A549 (cell line): ENCODE results near the gene ZKSCAN5. TPM values are rescaled to one million over a fixed set of nuclear protein-coding genes. Genes with fewer than 3 reads are reported as not detected.
"Not testable (repeated sequence)": the region's sequence is repeated elsewhere in the genome, so short reads cannot be mapped to it uniquely, and the experiment has no call there.

Experiments
- ATAC-seq, 2 experiments: fragments of 200-7000 bp in 1 of 2; fragments of >200 bp in 1 of 2; cut with Nextera tagmentation in 1 of 2; cut with Tn5 transposase in 1 of 2; 3 replicates each; pipeline versions ENCODE4 v1.8.0 to v1.9.1; 2018 to 2020; ENCODE audit warnings: mild to moderate bottlenecking in 1 of 2, moderate library complexity in 1 of 2
- CTCF ChIA-PET: fragments of 300-600 bp; sonication (Branson Sonifier 250); formaldehyde crosslinking; extraction: SDS; loops from one replicate; lab custom pipeline; 2021; ENCODE audit warnings: antibody characterized with exemption, inconsistent platforms; lab: Yijun Ruan, JAX
- POLR2A ChIA-PET: fragments of 350-600 bp; formaldehyde crosslinking; extraction: SDS; loops from one replicate; lab custom pipeline; 2021; ENCODE audit warnings: antibody characterized with exemption, inconsistent platforms; lab: Yijun Ruan, JAX
- DNase-seq, 2 experiments: peaks; one replicate each; pipeline versions ENCODE4 v3.0.0 to v3.0.0-alpha.2; 2011 to 2016; ENCODE audit warnings: low read depth in 1 of 2, low spot score in 1 of 2
- FAIRE-seq: peaks from 2 replicates; lab custom pipeline; 2011; peaks lifted over from hg19 to GRCh38; lab: Jason Lieb, UNC
- H3K27ac ChIP-seq, 2 experiments: fragments of >200 bp; sonication (Bioruptor Twin); formaldehyde crosslinking; 3 replicates each; pipeline ENCODE4 v1.5.1; 2016 to 2017
- H3K4me1 ChIP-seq: fragments of >200 bp; sonication (Bioruptor Twin); formaldehyde crosslinking; 3 replicates; pipeline ENCODE4 v1.6.1; 2016
- H3K4me2 ChIP-seq: fragments of >200 bp; sonication (Bioruptor Twin); formaldehyde crosslinking; 3 replicates; pipeline ENCODE4 v1.6.1; 2016
- H3K4me3 ChIP-seq: fragments of >200 bp; sonication (Bioruptor Twin); formaldehyde crosslinking; 3 replicates; pipeline ENCODE4 v1.5.1; 2016
- H3K9me3 ChIP-seq: fragments of >200 bp; sonication (Bioruptor Twin); formaldehyde crosslinking; 3 replicates; pipeline ENCODE4 v1.6.1; 2016
- BCL3 ChIP-seq: fragments of >200 bp; sonication (Bioruptor Twin); formaldehyde crosslinking; IDR thresholded peaks from 3 replicates; pipeline ENCODE4 v1.6.1; 2016
- BHLHE40 ChIP-seq: IDR thresholded peaks from 2 replicates; pipeline ENCODE4 v1.6.1; 2012; ENCODE audit warnings: low read depth, low read length, inconsistent platforms
- CBX2 ChIP-seq: fragments of 200-600 bp; sonication (generic); IDR thresholded peaks from 2 replicates; pipeline ENCODE4 v1.6.1; 2016; ENCODE audit warnings: low read depth, mild to moderate bottlenecking, borderline replicate concordance
- CBX8 ChIP-seq: fragments of 200-600 bp; sonication (generic); IDR thresholded peaks from 2 replicates; pipeline ENCODE4 v1.6.1; 2016
- CEBPB ChIP-seq, 2 experiments: fragments of >200 bp in 1 of 2; sonication (Bioruptor Twin) in 1 of 2; formaldehyde crosslinking in 1 of 2; IDR thresholded peaks; 2 replicates each; pipeline ENCODE4 v1.6.1; 2012 to 2016
- CTCF ChIP-seq: fragments of >200 bp; sonication (Bioruptor Twin); formaldehyde crosslinking; IDR thresholded peaks from 3 replicates; pipeline ENCODE4 v1.5.1; 2016
- FOXS1 ChIP-seq: fragments of 250-450 bp; sonication (Bioruptor Pico); IDR thresholded peaks from 2 replicates; pipeline ENCODE4 v1.5.0; 2020; ENCODE audit warnings: mild to moderate bottlenecking, moderate library complexity
- HOXA7 ChIP-seq: fragments of 250-450 bp; sonication (Bioruptor Pico); IDR thresholded peaks from 2 replicates; pipeline ENCODE4 v1.5.0; 2020; ENCODE audit warnings: mild to moderate bottlenecking, moderate library complexity
- HOXB13 ChIP-seq: fragments of 250-450 bp; sonication (Bioruptor Pico); IDR thresholded peaks from 2 replicates; pipeline ENCODE4 v1.5.0; 2020; ENCODE audit warnings: low read depth, mild to moderate bottlenecking, moderate library complexity
- JUNB ChIP-seq: fragments of >200 bp; sonication (Bioruptor Twin); formaldehyde crosslinking; IDR thresholded peaks from 2 replicates; pipeline ENCODE4 v1.6.1; 2016
- MAX ChIP-seq: IDR thresholded peaks from 2 replicates; pipeline ENCODE4 v1.6.1; 2012
- NPAS2 ChIP-seq: fragments of 250-450 bp; sonication (Bioruptor Pico); IDR thresholded peaks from 2 replicates; pipeline ENCODE4 v1.8.0; 2022; ENCODE audit warnings: mild to moderate bottlenecking, moderate library complexity, borderline replicate concordance
- RAD21 ChIP-seq, 2 experiments: fragments of >200 bp in 1 of 2; sonication (Bioruptor Twin) in 1 of 2; formaldehyde crosslinking in 1 of 2; IDR thresholded peaks in 1 of 2; conservative IDR thresholded peaks in 1 of 2; 2 replicates in 1 of 2; 3 replicates in 1 of 2; pipeline ENCODE4 v1.6.1; 2012 to 2018; ENCODE audit warnings: inconsistent platforms in 1 of 2
- SMC3 ChIP-seq: fragments of >200 bp; sonication (Bioruptor Twin); formaldehyde crosslinking; IDR thresholded peaks from 3 replicates; pipeline ENCODE4 v1.6.1; 2018; ENCODE audit warnings: inconsistent platforms
- TFCP2L1 ChIP-seq: fragments of 250-450 bp; sonication (Bioruptor Pico); IDR thresholded peaks from 2 replicates; pipeline ENCODE4 v1.5.0; 2021; ENCODE audit warnings: mild to moderate bottlenecking
- TP53 ChIP-seq: fragments of 250-450 bp; sonication (Bioruptor Pico); IDR thresholded peaks from 2 replicates; pipeline ENCODE4 v1.5.0; 2021; ENCODE audit warnings: mild to moderate bottlenecking, moderate library complexity
- ZC3H11A ChIP-seq: fragments of 450-650 bp; IDR thresholded peaks from 2 replicates; pipeline ENCODE4 v1.6.1; 2014; ENCODE audit warnings: antibody characterized with exemption, mild to moderate bottlenecking
- WGBS: methylation state at CpG from one replicate; pipeline ENCODE4 v1.1.6; 2017; ENCODE audit errors: missing lambda C conversion rate; 5-methylcytosine and 5-hydroxymethylcytosine counted together
- polyA plus RNA-seq, 4 experiments: library from polyadenylated mRNA; depleted of rRNA in 3 of 4; stranded (reverse); fragments of >200 nt; fragmentation: RNase III in 1 of 4; extraction: RNeasy Plus Mini Kit Qiagen cat#74134 plus additional on column Dnase treatment in 1 of 4; gene quantifications; 2 replicates in 3 of 4; 3 replicates in 1 of 4; pipeline ENCODE4 v1.2.3, GENCODE V29; 2011 to 2017

ZKSCAN5 gene
- polyA plus RNA-seq, 2 of the 4 experiments (the other 2 are of a cell fraction) = 8.2 to 15.7 TPM

- ChIA-PET POLR2A (interaction anchor here (1.0 to 1.5 kb wide), 2 partner anchors 22 to 37 kb away, joined by 4 read pairs; partner anchors contain the start of genes ZNF655 and ZSCAN25), CTCF (interaction anchor here (0.6 to 1.3 kb wide), 8 partner anchors 9 to 133 kb away, joined by 3 to 5 read pairs (median 4); no protein-coding TSS in a partner anchor)
- ATAC-seq (peak; percentile 62 to 69), DNase-seq (no peak), FAIRE-seq (no peak)
- Histone ChIP-seq H3K4me1 (no peaks in the 10 kb centered on the region), H3K27ac (peak overlapping the region in 1 of 2 experiments; percentile 50; a peak in 3 of 6 replicates), H3K4me3 (peak overlapping the region; percentile 42), H3K9me3 (no peaks in the 10 kb centered on the region), H3K4me2 (peak overlapping the region; percentile 53)
- 73% methylated on average over 54 of the region's 54 CpGs for WGBS
- TF ChIP-seq FOXS1 (CRISPR knock-in tag) = no peak
- TF ChIP-seq CEBPB (IDR thresholded peaks at IDR 0.05) = no peak
- no peak for TF ChIP-seq CBX8
- TF ChIP-seq HOXA7 = no peak
- no peak for TF ChIP-seq BCL3
- 0 out of 2 replicates have a peak, but pooled peaks have one; percentile 18 for TF ChIP-seq MAX
- TF ChIP-seq CBX2 = no peak
- TF ChIP-seq SMC3 = no peak
- no peak for TF ChIP-seq TFCP2L1 (CRISPR knock-in tag)
- no peak for TF ChIP-seq BHLHE40
- TF ChIP-seq RAD21 (conservative IDR thresholded peaks at IDR 0.05 in 1 of 2, IDR thresholded peaks at IDR 0.05 in 1 of 2) = peak; percentile 24 to 25; a peak in 2 of 5 replicates
- no peak for TF ChIP-seq TP53
- no peak for TF ChIP-seq HOXB13 (CRISPR knock-in tag)
- no peak for TF ChIP-seq JUNB
- TF ChIP-seq NPAS2 = no peak
- TF ChIP-seq CTCF = peak; percentile 25
These were observed 75.7 kb downstream of the ZKSCAN5 start for GRCh38 chr7:99579956-99580777.

- not testable (repeated sequence) for H3K4me1 ChIP-seq, DNase-seq, H3K9me3 ChIP-seq, FAIRE-seq
- peak overlapping the region; percentile 53 for H3K4me2 ChIP-seq
- ChIA-PET POLR2A (interaction anchor here (1.0 to 1.5 kb wide), 2 partner anchors 23 to 36 kb away, joined by 4 read pairs; partner anchors contain the start of genes ZNF655 and ZSCAN25), CTCF (interaction anchor here (0.6 to 1.3 kb wide), 8 partner anchors 16 to 369 kb away, joined by 3 to 5 read pairs (median 3); no protein-coding TSS in a partner anchor)
- 93% methylated on average over 4 of the region's 4 CpGs for WGBS
- TF ChIP-seq ZC3H11A = peak; percentile 85
- TF ChIP-seq, all 56 proteins: peak for 1; not testable (repeated sequence) for 55
- Histone ChIP-seq H3K27ac (peak overlapping the region in 1 of 2 experiments; percentile 50; a peak in 2 of 6 replicates), H3K4me3 (peak overlapping the region; percentile 42; the same call in 2 of the 3 replicates)
- not testable (repeated sequence) for ATAC-seq
These were observed 76.4 kb downstream of the ZKSCAN5 start for GRCh38 chr7:99580778-99581332.

Other genes with a start within 250 kb of the ZKSCAN5 start
- 0.28 and 0.29 TPM in 2 replicates for gene MYH16, start 231.8 kb upstream of the ZKSCAN5 start, polyA plus RNA-seq (2011; rRNA removed)
- gene MYH16, start 231.8 kb upstream of the ZKSCAN5 start, polyA plus RNA-seq (2017; fragmentation: RNase III; extraction: RNeasy Plus Mini Kit Qiagen cat#74134 plus additional on column Dnase treatment) = 0.21 to 0.32 TPM (median 0.31 TPM) in 3 replicates
- 120 TPM in 2 replicates for gene ARPC1A, start 178.8 kb upstream of the ZKSCAN5 start, polyA plus RNA-seq (2011; rRNA removed)
- 116 to 127 TPM (median 121 TPM) in 3 replicates for gene ARPC1A, start 178.8 kb upstream of the ZKSCAN5 start, polyA plus RNA-seq (2017; fragmentation: RNase III; extraction: RNeasy Plus Mini Kit Qiagen cat#74134 plus additional on column Dnase treatment)
- 141 and 197 TPM in 2 replicates for gene ARPC1B, start 129.9 kb upstream of the ZKSCAN5 start, polyA plus RNA-seq (2011; rRNA removed)
- 272 to 302 TPM (median 294 TPM) in 3 replicates for gene ARPC1B, start 129.9 kb upstream of the ZKSCAN5 start, polyA plus RNA-seq (2017; fragmentation: RNase III; extraction: RNeasy Plus Mini Kit Qiagen cat#74134 plus additional on column Dnase treatment)
- gene PDAP1, start 96.1 kb upstream of the ZKSCAN5 start, polyA plus RNA-seq (2011; rRNA removed) = 42.4 and 81.8 TPM in 2 replicates
- gene PDAP1, start 96.1 kb upstream of the ZKSCAN5 start, polyA plus RNA-seq (2017; fragmentation: RNase III; extraction: RNeasy Plus Mini Kit Qiagen cat#74134 plus additional on column Dnase treatment) = 334 to 347 TPM (median 343 TPM) in 3 replicates
- gene BUD31, start 95.7 kb upstream of the ZKSCAN5 start, polyA plus RNA-seq (2011; rRNA removed) = 81.7 and 96.5 TPM in 2 replicates
- 97.0 to 105 TPM (median 105 TPM) in 3 replicates for gene BUD31, start 95.7 kb upstream of the ZKSCAN5 start, polyA plus RNA-seq (2017; fragmentation: RNase III; extraction: RNeasy Plus Mini Kit Qiagen cat#74134 plus additional on column Dnase treatment)
- gene PTCD1, start 65.9 kb upstream of the ZKSCAN5 start, polyA plus RNA-seq (2011; rRNA removed) = 3.9 and 5.1 TPM in 2 replicates
- 5.4 to 6.3 TPM (median 5.5 TPM) in 3 replicates for gene PTCD1, start 65.9 kb upstream of the ZKSCAN5 start, polyA plus RNA-seq (2017; fragmentation: RNase III; extraction: RNeasy Plus Mini Kit Qiagen cat#74134 plus additional on column Dnase treatment)
- gene CPSF4, start 65.7 kb upstream of the ZKSCAN5 start, polyA plus RNA-seq (2011; rRNA removed) = 28.7 and 31.3 TPM in 2 replicates
- 34.1 to 39.1 TPM (median 35.6 TPM) in 3 replicates for gene CPSF4, start 65.7 kb upstream of the ZKSCAN5 start, polyA plus RNA-seq (2017; fragmentation: RNase III; extraction: RNeasy Plus Mini Kit Qiagen cat#74134 plus additional on column Dnase treatment)
- 632 and 723 TPM in 2 replicates for gene ATP5MF, start 38.5 kb upstream of the ZKSCAN5 start, polyA plus RNA-seq (2011; rRNA removed)
- 1,491 to 1,707 TPM (median 1,548 TPM) in 3 replicates for gene ATP5MF, start 38.5 kb upstream of the ZKSCAN5 start, polyA plus RNA-seq (2017; fragmentation: RNase III; extraction: RNeasy Plus Mini Kit Qiagen cat#74134 plus additional on column Dnase treatment)
- 11.6 and 12.6 TPM in 2 replicates for gene ZNF789, start 31.8 kb upstream of the ZKSCAN5 start, polyA plus RNA-seq (2011; rRNA removed)
- 7.5 to 8.8 TPM (median 7.7 TPM) in 3 replicates for gene ZNF789, start 31.8 kb upstream of the ZKSCAN5 start, polyA plus RNA-seq (2017; fragmentation: RNase III; extraction: RNeasy Plus Mini Kit Qiagen cat#74134 plus additional on column Dnase treatment)
- gene ZNF394, start 4.4 kb upstream of the ZKSCAN5 start, polyA plus RNA-seq (2011; rRNA removed) = 12.8 and 13.9 TPM in 2 replicates
- gene ZNF394, start 4.4 kb upstream of the ZKSCAN5 start, polyA plus RNA-seq (2017; fragmentation: RNase III; extraction: RNeasy Plus Mini Kit Qiagen cat#74134 plus additional on column Dnase treatment) = 12.2 to 14.9 TPM (median 13.6 TPM) in 3 replicates
- gene FAM200A, start 47.5 kb downstream of the ZKSCAN5 start, polyA plus RNA-seq (2011; rRNA removed) = 7.5 and 9.8 TPM in 2 replicates
- 5.3 to 6.1 TPM (median 5.9 TPM) in 3 replicates for gene FAM200A, start 47.5 kb downstream of the ZKSCAN5 start, polyA plus RNA-seq (2017; fragmentation: RNase III; extraction: RNeasy Plus Mini Kit Qiagen cat#74134 plus additional on column Dnase treatment)
- 78.4 and 85.1 TPM in 2 replicates for gene ZNF655, start 54.0 kb downstream of the ZKSCAN5 start, polyA plus RNA-seq (2011; rRNA removed)
- 56.1 to 67.8 TPM (median 56.5 TPM) in 3 replicates for gene ZNF655, start 54.0 kb downstream of the ZKSCAN5 start, polyA plus RNA-seq (2017; fragmentation: RNase III; extraction: RNeasy Plus Mini Kit Qiagen cat#74134 plus additional on column Dnase treatment)
- 5.4 and 7.7 TPM in 2 replicates for gene TMEM225B, start 93.6 kb downstream of the ZKSCAN5 start, polyA plus RNA-seq (2011; rRNA removed)
- gene TMEM225B, start 93.6 kb downstream of the ZKSCAN5 start, polyA plus RNA-seq (2017; fragmentation: RNase III; extraction: RNeasy Plus Mini Kit Qiagen cat#74134 plus additional on column Dnase treatment) = 0.59 to 0.70 TPM (median 0.59 TPM) in 3 replicates
- 9.3 and 10.1 TPM in 2 replicates for gene ZSCAN25, start 112.3 kb downstream of the ZKSCAN5 start, polyA plus RNA-seq (2011; rRNA removed)
- gene ZSCAN25, start 112.3 kb downstream of the ZKSCAN5 start, polyA plus RNA-seq (2017; fragmentation: RNase III; extraction: RNeasy Plus Mini Kit Qiagen cat#74134 plus additional on column Dnase treatment) = 6.3 to 7.5 TPM (median 6.4 TPM) in 3 replicates
- 9.7 and 12.2 TPM in 2 replicates for gene CYP3A5, start 175.3 kb downstream of the ZKSCAN5 start, polyA plus RNA-seq (2011; rRNA removed)
- gene CYP3A5, start 175.3 kb downstream of the ZKSCAN5 start, polyA plus RNA-seq (2017; fragmentation: RNase III; extraction: RNeasy Plus Mini Kit Qiagen cat#74134 plus additional on column Dnase treatment) = 2.2 to 2.3 TPM (median 2.3 TPM) in 3 replicates
- gene CYP3A7, start 230.5 kb downstream of the ZKSCAN5 start, polyA plus RNA-seq (2011; rRNA removed) = 0.16 and 0.34 TPM in 2 replicates
- 0.14 TPM in 1 of 3 replicates, not detected in the others for gene CYP3A7, start 230.5 kb downstream of the ZKSCAN5 start, polyA plus RNA-seq (2017; fragmentation: RNase III; extraction: RNeasy Plus Mini Kit Qiagen cat#74134 plus additional on column Dnase treatment)